ENCODE measurements around the gene RANGRF.

Gene RANGRF

DNA sequence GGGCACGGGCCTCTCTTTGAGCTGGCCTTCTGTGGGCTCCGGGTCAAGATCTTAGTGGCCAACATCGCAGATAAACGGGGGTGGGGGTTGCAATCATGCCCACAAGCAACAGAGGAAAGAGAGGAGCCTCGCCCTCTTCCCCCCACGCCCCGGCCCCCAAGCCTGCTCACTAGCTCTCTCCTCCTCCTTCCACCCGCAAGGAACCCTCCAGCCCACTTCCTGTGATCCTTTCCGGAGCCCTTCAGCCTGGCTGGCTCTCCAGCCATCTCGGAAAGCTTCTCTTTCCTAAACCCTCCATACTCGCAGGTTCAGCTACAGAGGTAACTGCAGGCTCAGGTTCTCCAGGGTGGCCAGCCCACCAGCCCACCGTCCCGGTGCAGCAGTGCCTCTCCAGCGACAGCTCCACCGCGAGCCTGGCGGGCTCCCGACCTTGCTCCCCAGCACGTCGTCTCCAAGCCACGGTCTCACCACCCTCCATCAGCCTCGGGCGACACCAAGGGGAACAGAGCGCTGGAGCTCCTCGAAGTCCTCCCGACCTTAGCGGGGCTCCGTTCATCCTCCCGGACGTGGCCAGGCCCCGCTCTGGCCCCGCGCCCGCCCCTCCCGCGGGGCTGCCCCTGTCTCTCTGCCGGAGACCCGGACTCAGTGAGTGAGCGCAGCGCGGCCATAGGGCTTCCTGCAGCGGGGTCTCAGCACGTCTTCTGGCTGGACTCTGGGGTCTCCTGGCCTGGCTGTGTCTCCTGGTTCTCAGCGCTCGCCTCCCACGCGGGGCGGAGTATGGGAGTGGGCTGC, 38.2 kb downstream of the RANGRF start:
- POLR2A ChIA-PET, result no interaction called here
- no peak for DNase-seq (ENCODE audit: extremely low spot score)
- TF ChIP-seq ELF4 (IDR thresholded peaks at IDR 0.05) (no peak), ZNF384 (IDR thresholded peaks at IDR 0.05) (no peak), ARNT (IDR thresholded peaks at IDR 0.05) (no peak), FOXK2 (IDR thresholded peaks at IDR 0.05) (no peak), FOXM1 (IDR thresholded peaks at IDR 0.05; ENCODE audit: borderline replicate concordance) (no peak), HDGF (IDR thresholded peaks at IDR 0.05; ENCODE audit: borderline replicate concordance) (no peak), FOXA1 (IDR thresholded peaks at IDR 0.05) (no peak), NFRKB (IDR thresholded peaks at IDR 0.05) (no peak), L3MBTL2 (conservative IDR thresholded peaks at IDR 0.05) (no peak), SUZ12 (IDR thresholded peaks at IDR 0.05) (no peak), SP1 (IDR thresholded peaks at IDR 0.05) (no peak)
- CTCF ChIA-PET, result interaction anchor here (0.6 to 1.1 kb wide), 2 partner anchors 8 to 414 kb away, joined by 3 to 4 read pairs; no protein-coding TSS in a partner anchor

DNA sequence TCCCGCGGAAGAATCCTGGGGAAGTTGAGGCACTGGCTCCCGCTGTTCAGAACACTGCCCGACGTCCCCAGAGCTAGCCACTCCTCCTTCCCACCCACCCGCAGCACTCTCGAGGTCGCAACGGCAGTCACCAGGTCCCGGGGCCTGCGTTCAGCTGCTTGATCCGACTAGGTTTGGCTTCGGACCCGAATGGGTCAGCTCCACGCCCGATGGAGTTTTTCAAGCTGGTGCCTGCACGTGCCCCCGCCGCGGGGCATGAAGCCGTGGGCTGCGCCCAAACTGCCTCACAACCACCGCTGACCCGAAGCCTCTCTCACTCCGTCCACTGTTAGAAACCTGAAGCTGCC, 38.8 kb downstream of the RANGRF start:
- POLR2A ChIA-PET, result no interaction called here
- CTCF ChIA-PET, result no interaction called here
- TF ChIP-seq FOXK2 (IDR thresholded peaks at IDR 0.05), result no peak
- TF ChIP-seq CTBP1 (IDR thresholded peaks at IDR 0.05; ENCODE audit: borderline replicate concordance), result no peak
- TF ChIP-seq BHLHE40 (IDR thresholded peaks at IDR 0.05; ENCODE audit: borderline replicate concordance), result no peak
- TF ChIP-seq ZNF384 (IDR thresholded peaks at IDR 0.05), result no peak
- no peak for TF ChIP-seq TARDBP (IDR thresholded peaks at IDR 0.05)
- DNase-seq (ENCODE audit: extremely low spot score), result no peak

DNA sequence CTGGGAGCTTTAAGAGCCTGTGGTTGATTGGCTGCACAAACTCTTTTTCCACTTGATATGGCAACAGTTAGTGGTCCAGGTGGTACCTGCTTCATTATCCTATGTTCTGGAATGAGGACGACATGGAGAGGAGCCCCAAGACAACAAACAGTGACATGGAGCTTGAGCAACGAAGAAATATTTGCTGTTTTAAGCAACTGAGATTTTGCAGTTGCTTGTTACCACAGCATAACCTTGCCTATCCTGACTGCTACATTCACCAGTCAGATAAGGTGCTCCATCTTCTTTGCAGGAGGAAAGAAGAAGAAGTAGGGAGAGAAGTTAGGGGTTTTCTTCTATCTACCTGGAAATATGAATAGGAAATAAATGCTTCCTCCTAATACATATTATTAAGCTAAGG, 43.7 kb downstream of the RANGRF start:
- CTCF ChIA-PET, result no interaction called here
- POLR2A ChIA-PET, result interaction anchor here (1.1 kb wide), 1 partner anchor 52 kb away, joined by 3 read pairs; no protein-coding TSS in a partner anchor
- TF ChIP-seq FOXA1 (IDR thresholded peaks at IDR 0.05) (no peak), FOXK2 (IDR thresholded peaks at IDR 0.05) (no peak), BHLHE40 (IDR thresholded peaks at IDR 0.05; ENCODE audit: borderline replicate concordance) (no peak), TARDBP (IDR thresholded peaks at IDR 0.05) (no peak), SP1 (IDR thresholded peaks at IDR 0.05) (no peak), LEF1 (IDR thresholded peaks at IDR 0.05; ENCODE audit: borderline replicate concordance) (no peak), SUZ12 (IDR thresholded peaks at IDR 0.05) (no peak), FOXM1 (IDR thresholded peaks at IDR 0.05; ENCODE audit: borderline replicate concordance) (no peak), ZNF384 (IDR thresholded peaks at IDR 0.05) (no peak), L3MBTL2 (conservative IDR thresholded peaks at IDR 0.05) (no peak), HDGF (IDR thresholded peaks at IDR 0.05; ENCODE audit: borderline replicate concordance) (no peak)
- TF ChIP-seq, protein P1, sequence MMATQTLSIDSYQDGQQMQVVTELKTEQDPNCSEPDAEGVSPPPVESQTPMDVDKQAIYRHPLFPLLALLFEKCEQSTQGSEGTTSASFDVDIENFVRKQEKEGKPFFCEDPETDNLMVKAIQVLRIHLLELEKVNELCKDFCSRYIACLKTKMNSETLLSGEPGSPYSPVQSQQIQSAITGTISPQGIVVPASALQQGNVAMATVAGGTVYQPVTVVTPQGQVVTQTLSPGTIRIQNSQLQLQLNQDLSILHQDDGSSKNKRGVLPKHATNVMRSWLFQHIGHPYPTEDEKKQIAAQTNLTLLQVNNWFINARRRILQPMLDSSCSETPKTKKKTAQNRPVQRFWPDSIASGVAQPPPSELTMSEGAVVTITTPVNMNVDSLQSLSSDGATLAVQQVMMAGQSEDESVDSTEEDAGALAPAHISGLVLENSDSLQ (IDR thresholded peaks at IDR 0.05), result no peak
- no peak for DNase-seq (ENCODE audit: extremely low spot score)

DNA sequence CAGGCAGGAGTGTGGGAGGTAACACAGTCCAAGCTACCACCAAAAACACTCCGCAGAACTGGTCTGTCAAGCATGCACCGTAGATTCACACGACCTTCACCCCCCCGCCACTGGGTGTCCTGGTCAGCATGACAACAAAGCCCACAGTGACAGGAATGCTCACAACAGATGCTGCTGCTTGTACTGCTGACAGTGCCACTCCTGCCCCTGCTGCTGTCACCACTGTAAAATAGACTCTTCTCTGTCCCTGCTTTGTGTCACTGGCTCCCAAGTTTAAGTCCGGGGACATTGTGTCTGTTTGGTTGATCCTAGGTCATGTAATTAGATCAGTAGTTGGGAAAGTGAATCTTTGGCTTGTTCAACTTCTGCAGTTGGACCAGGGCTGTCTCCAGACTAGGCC, 44.2 kb downstream of the RANGRF start:
- POLR2A ChIA-PET, result interaction anchor here (1.1 kb wide), 1 partner anchor 51 kb away, joined by 3 read pairs; no protein-coding TSS in a partner anchor
- TF ChIP-seq FOXK2 (IDR thresholded peaks at IDR 0.05) (no peak), HDGF (IDR thresholded peaks at IDR 0.05; ENCODE audit: borderline replicate concordance) (no peak), LEF1 (IDR thresholded peaks at IDR 0.05; ENCODE audit: borderline replicate concordance) (no peak), FOXM1 (IDR thresholded peaks at IDR 0.05; ENCODE audit: borderline replicate concordance) (no peak), L3MBTL2 (conservative IDR thresholded peaks at IDR 0.05) (no peak), TARDBP (IDR thresholded peaks at IDR 0.05) (no peak), SUZ12 (IDR thresholded peaks at IDR 0.05) (no peak), BHLHE40 (IDR thresholded peaks at IDR 0.05; ENCODE audit: borderline replicate concordance) (no peak), ZNF384 (IDR thresholded peaks at IDR 0.05) (no peak), ELF4 (IDR thresholded peaks at IDR 0.05) (no peak), SP1 (IDR thresholded peaks at IDR 0.05) (no peak), NFRKB (IDR thresholded peaks at IDR 0.05) (no peak), FOXA1 (IDR thresholded peaks at IDR 0.05) (no peak), CTBP1 (IDR thresholded peaks at IDR 0.05; ENCODE audit: borderline replicate concordance) (no peak), ARNT (IDR thresholded peaks at IDR 0.05) (no peak)
- TF ChIP-seq, protein P1 (IDR thresholded peaks at IDR 0.05), result no peak
- CTCF ChIA-PET, result no interaction called here
- no peak for DNase-seq (ENCODE audit: extremely low spot score)

DNA sequence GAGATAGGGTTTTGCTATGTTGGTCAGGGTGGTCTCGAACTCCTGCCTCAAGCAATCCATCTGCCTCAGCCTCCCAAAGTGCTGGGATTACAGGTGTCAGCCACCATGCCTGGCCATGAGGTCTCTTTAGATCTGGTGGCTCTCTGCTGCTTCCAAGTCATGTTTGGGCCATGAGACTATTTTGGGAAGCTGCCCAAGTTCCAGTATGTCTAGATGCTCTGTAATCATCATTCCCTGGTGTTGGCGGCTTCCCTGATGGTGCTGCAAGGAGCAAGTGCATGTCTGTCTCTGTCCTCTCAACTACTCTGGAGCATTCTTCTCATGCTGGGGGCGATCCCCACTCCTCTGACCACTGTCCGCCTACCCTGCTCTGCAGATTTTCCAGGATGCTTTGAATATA, 44.8 kb downstream of the RANGRF start:
- no peak for DNase-seq (ENCODE audit: extremely low spot score)
- TF ChIP-seq ZNF384 (IDR thresholded peaks at IDR 0.05) (no peak), L3MBTL2 (conservative IDR thresholded peaks at IDR 0.05) (no peak), FOXM1 (IDR thresholded peaks at IDR 0.05; ENCODE audit: borderline replicate concordance) (no peak), FOXA1 (IDR thresholded peaks at IDR 0.05) (no peak), SP1 (IDR thresholded peaks at IDR 0.05) (no peak), FOXK2 (IDR thresholded peaks at IDR 0.05) (no peak), LEF1 (IDR thresholded peaks at IDR 0.05; ENCODE audit: borderline replicate concordance) (no peak), ARNT (IDR thresholded peaks at IDR 0.05) (no peak), NFRKB (IDR thresholded peaks at IDR 0.05) (no peak), HDGF (IDR thresholded peaks at IDR 0.05; ENCODE audit: borderline replicate concordance) (no peak), SUZ12 (IDR thresholded peaks at IDR 0.05) (no peak), CTBP1 (IDR thresholded peaks at IDR 0.05; ENCODE audit: borderline replicate concordance) (no peak), ELF4 (IDR thresholded peaks at IDR 0.05) (no peak), TARDBP (IDR thresholded peaks at IDR 0.05) (no peak)
- TF ChIP-seq, protein P1 (IDR thresholded peaks at IDR 0.05), result no peak
- ChIA-PET POLR2A (no interaction called here), CTCF (no interaction called here)
